ENCODE results near the gene GUCY2C.

Gene GUCY2C

GRCh38 chr12:14638066-14638465, 58.3 kb downstream of the GUCY2C start:
- no peak for ATAC-seq
- no peak for TF ChIP-seq SNAI2 (CRISPR knock-in tag; IDR thresholded peaks at IDR 0.05)
- no peak for TF ChIP-seq ZC3H10 (CRISPR knock-in tag; IDR thresholded peaks at IDR 0.05)
- no peak for TF ChIP-seq ISL1 (CRISPR knock-in tag; IDR thresholded peaks at IDR 0.05)
- no peak for TF ChIP-seq ESRRG (CRISPR knock-in tag; IDR thresholded peaks at IDR 0.05)
- TF ChIP-seq GLIS3 (CRISPR knock-in tag; IDR thresholded peaks at IDR 0.05) = no peak
- TF ChIP-seq ZFP30 (CRISPR knock-in tag; IDR thresholded peaks at IDR 0.05) = no peak
- no peak for TF ChIP-seq ZFP3 (CRISPR knock-in tag; IDR thresholded peaks at IDR 0.05)
- no peak for TF ChIP-seq OSR1 (CRISPR knock-in tag; IDR thresholded peaks at IDR 0.05)
- TF ChIP-seq TOX (CRISPR knock-in tag; IDR thresholded peaks at IDR 0.05; ENCODE audit: borderline replicate concordance) = no peak
- no peak for TF ChIP-seq BACH2 (CRISPR knock-in tag; IDR thresholded peaks at IDR 0.05; ENCODE audit: borderline replicate concordance)
- no peak for TF ChIP-seq ZNF70 (CRISPR knock-in tag; IDR thresholded peaks at IDR 0.05)
- no peak for TF ChIP-seq RARB (CRISPR knock-in tag; IDR thresholded peaks at IDR 0.05)
- TF ChIP-seq CSRNP3 (CRISPR knock-in tag; IDR thresholded peaks at IDR 0.05) = no peak

- no peak for ATAC-seq
- TF ChIP-seq ZNF70 (CRISPR knock-in tag; IDR thresholded peaks at IDR 0.05) = no peak
- TF ChIP-seq TOX (CRISPR knock-in tag; IDR thresholded peaks at IDR 0.05; ENCODE audit: borderline replicate concordance) = no peak
- no peak for TF ChIP-seq ZC3H10 (CRISPR knock-in tag; IDR thresholded peaks at IDR 0.05)
- TF ChIP-seq POU6F1 (CRISPR knock-in tag; IDR thresholded peaks at IDR 0.05; ENCODE audit: borderline replicate concordance, low read depth) = no peak
- TF ChIP-seq OSR1 (CRISPR knock-in tag; IDR thresholded peaks at IDR 0.05) = no peak
- no peak for TF ChIP-seq ZFP3 (CRISPR knock-in tag; IDR thresholded peaks at IDR 0.05)
- TF ChIP-seq GLIS3 (CRISPR knock-in tag; IDR thresholded peaks at IDR 0.05) = no peak
- no peak for TF ChIP-seq ZNF8 (CRISPR knock-in tag; IDR thresholded peaks at IDR 0.05)
- TF ChIP-seq BACH2 (CRISPR knock-in tag; IDR thresholded peaks at IDR 0.05; ENCODE audit: borderline replicate concordance) = no peak
- TF ChIP-seq ISL1 (CRISPR knock-in tag; IDR thresholded peaks at IDR 0.05) = no peak
- TF ChIP-seq TSHZ2 (CRISPR knock-in tag; IDR thresholded peaks at IDR 0.05) = no peak
- no peak for TF ChIP-seq RARB (CRISPR knock-in tag; IDR thresholded peaks at IDR 0.05)
- no peak for TF ChIP-seq PATZ1 (CRISPR knock-in tag; IDR thresholded peaks at IDR 0.05; ENCODE audit: borderline replicate concordance)
- TF ChIP-seq PPARA (CRISPR knock-in tag; IDR thresholded peaks at IDR 0.05; ENCODE audit: borderline replicate concordance) = no peak
- no peak for TF ChIP-seq TCF4 (CRISPR knock-in tag; IDR thresholded peaks at IDR 0.05; ENCODE audit: borderline replicate concordance)
These were observed 60.6 kb downstream of the GUCY2C start for GRCh38 chr12:14635776-14636175.

- no peak for TF ChIP-seq RARB (CRISPR knock-in tag; IDR thresholded peaks at IDR 0.05)
- no peak for TF ChIP-seq CREB5 (CRISPR knock-in tag; IDR thresholded peaks at IDR 0.05; ENCODE audit: low read depth)
- TF ChIP-seq CSDC2 (CRISPR knock-in tag; IDR thresholded peaks at IDR 0.05) = no peak
- no peak for TF ChIP-seq ISL1 (CRISPR knock-in tag; IDR thresholded peaks at IDR 0.05)
- no peak for TF ChIP-seq ZC3H10 (CRISPR knock-in tag; IDR thresholded peaks at IDR 0.05)
- no peak for TF ChIP-seq ARNTL (CRISPR knock-in tag; IDR thresholded peaks at IDR 0.05; ENCODE audit: borderline replicate concordance, low read depth)
These were observed 65.6 kb downstream of the GUCY2C start for GRCh38 chr12:14630793-14631192.

More at GRCh38 chr12:14630793-14631192, 65.6 kb downstream of the GUCY2C start:
- ATAC-seq = no peak
